ENCODE data around the gene DOK5.

DOK5 gene

DNA sequence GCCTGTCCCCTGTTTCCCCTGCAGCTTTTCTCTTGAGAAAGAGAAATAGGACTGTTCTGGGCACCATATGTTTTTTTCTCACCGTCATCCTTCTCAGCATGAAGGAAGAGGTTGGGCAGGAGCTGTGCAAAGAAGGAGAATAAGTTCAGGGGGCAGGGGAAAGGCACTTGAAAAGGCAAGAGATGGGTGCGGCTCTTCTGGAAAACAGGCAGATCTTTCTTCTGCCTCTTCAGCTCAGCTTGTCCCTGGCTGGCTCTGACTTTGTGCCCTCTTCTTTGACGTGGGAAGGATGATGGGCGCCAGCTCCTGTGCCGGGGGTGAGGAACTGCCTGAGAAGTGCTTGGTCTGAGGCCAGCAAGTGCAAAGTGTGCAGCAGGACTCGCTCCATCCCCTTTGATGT, 206.5 kb downstream of the DOK5 start:
- TF ChIP-seq, protein P1, sequence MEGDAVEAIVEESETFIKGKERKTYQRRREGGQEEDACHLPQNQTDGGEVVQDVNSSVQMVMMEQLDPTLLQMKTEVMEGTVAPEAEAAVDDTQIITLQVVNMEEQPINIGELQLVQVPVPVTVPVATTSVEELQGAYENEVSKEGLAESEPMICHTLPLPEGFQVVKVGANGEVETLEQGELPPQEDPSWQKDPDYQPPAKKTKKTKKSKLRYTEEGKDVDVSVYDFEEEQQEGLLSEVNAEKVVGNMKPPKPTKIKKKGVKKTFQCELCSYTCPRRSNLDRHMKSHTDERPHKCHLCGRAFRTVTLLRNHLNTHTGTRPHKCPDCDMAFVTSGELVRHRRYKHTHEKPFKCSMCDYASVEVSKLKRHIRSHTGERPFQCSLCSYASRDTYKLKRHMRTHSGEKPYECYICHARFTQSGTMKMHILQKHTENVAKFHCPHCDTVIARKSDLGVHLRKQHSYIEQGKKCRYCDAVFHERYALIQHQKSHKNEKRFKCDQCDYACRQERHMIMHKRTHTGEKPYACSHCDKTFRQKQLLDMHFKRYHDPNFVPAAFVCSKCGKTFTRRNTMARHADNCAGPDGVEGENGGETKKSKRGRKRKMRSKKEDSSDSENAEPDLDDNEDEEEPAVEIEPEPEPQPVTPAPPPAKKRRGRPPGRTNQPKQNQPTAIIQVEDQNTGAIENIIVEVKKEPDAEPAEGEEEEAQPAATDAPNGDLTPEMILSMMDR (IDR thresholded peaks at IDR 0.05; ENCODE audit: insufficient read depth, low read length, poor library complexity, severe bottlenecking): no peak
- DNase-seq (ENCODE audit: extremely low read depth, insufficient read length): no peak
- Histone ChIP-seq H3K4me3 (replicated peaks; ENCODE audit: low read depth, low read length) (no peak overlapping the region), H3K27me3 (replicated peaks; ENCODE audit: control insufficient read depth, insufficient read depth, low read length) (no peaks in the 10 kb centered on the region; the same call in 1 of the 2 replicates), H3K36me3 (ENCODE audit: control insufficient read depth, insufficient read depth, low read length) (no peaks in the 10 kb centered on the region)

DNA sequence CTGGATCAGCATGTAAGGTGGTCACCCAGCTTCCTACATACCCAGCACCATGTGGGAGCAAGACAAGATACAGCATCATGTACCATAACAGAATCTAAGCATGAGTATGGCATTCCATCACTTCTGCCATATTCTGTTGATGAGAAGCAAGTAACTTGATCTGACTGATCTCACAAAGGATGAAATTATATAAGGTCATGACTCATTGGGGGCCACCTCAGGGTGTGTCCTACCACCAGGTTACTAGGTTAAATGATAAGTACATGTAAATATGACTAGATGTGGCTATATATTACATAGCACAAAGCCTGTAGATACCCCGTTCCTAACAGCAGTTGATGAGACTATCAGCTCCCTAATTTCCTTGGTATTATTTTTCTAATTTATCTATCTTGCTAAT, 213.1 kb downstream of the DOK5 start:
- H3K27me3 ChIP-seq (replicated peaks; ENCODE audit: control insufficient read depth, insufficient read depth, low read length): no peaks in the 10 kb centered on the region
- TF ChIP-seq, protein P1 (IDR thresholded peaks at IDR 0.05; ENCODE audit: insufficient read depth, low read length, poor library complexity, severe bottlenecking): no peak
- H3K4me3 ChIP-seq (replicated peaks; ENCODE audit: low read depth, low read length): no peak overlapping the region
- no peak for DNase-seq (ENCODE audit: extremely low read depth, insufficient read length)
- no peaks in the 10 kb centered on the region for H3K36me3 ChIP-seq (ENCODE audit: control insufficient read depth, insufficient read depth, low read length)

DNA sequence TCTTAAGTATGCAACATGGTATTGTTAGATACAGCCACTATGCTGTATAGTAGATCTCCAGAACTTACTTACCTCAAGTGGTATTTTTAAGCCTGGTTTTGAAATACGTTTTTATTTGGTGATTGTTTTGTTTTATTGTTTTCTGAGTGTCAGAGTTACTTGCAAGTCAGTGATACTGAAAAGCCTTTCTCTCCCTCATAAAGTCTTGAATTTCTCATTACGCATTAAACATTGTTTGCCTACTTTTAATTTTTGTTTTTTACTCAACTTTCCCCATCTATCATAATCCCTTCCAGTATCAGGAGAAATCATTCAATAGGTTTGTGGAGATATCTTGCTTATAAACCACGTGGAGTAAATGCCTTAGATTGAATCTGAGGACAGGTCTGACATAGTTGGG, 214.9 kb downstream of the DOK5 start:
- no peak for DNase-seq (ENCODE audit: extremely low read depth, insufficient read length)
- Histone ChIP-seq H3K27me3 (replicated peaks; ENCODE audit: control insufficient read depth, insufficient read depth, low read length) (no peaks in the 10 kb centered on the region), H3K36me3 (ENCODE audit: control insufficient read depth, insufficient read depth, low read length) (no peaks in the 10 kb centered on the region), H3K4me3 (replicated peaks; ENCODE audit: low read depth, low read length) (no peak overlapping the region)
- TF ChIP-seq, protein P1 (IDR thresholded peaks at IDR 0.05; ENCODE audit: insufficient read depth, low read length, poor library complexity, severe bottlenecking): no peak

DNA sequence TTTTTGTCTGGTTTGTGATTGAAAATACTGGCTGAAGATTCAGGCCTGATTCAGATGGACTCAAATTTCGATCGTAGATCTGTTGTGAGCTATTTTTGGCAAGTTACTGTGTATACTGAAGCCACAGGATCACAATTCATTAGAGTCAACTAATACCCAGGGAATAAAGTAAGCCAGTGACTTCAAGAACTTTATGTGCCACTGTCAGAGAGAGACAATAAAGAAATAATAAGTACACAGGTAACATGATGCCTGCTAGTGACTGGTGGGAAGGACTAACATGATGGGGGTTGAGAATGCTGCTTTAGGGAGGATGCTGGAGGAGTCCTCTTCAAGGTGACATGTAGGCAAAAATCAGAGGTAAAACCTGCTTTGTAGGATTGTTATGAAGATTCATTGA, 215.9 kb downstream of the DOK5 start:
- no peak overlapping the region for H3K4me3 ChIP-seq (replicated peaks; ENCODE audit: low read depth, low read length)
- DNase-seq (ENCODE audit: extremely low read depth, insufficient read length): no peak
- no peaks in the 10 kb centered on the region for H3K27me3 ChIP-seq (replicated peaks; ENCODE audit: control insufficient read depth, insufficient read depth, low read length)
- TF ChIP-seq, protein P1 (IDR thresholded peaks at IDR 0.05; ENCODE audit: insufficient read depth, low read length, poor library complexity, severe bottlenecking): no peak
- no peaks in the 10 kb centered on the region for H3K36me3 ChIP-seq (ENCODE audit: control insufficient read depth, insufficient read depth, low read length)

DNA sequence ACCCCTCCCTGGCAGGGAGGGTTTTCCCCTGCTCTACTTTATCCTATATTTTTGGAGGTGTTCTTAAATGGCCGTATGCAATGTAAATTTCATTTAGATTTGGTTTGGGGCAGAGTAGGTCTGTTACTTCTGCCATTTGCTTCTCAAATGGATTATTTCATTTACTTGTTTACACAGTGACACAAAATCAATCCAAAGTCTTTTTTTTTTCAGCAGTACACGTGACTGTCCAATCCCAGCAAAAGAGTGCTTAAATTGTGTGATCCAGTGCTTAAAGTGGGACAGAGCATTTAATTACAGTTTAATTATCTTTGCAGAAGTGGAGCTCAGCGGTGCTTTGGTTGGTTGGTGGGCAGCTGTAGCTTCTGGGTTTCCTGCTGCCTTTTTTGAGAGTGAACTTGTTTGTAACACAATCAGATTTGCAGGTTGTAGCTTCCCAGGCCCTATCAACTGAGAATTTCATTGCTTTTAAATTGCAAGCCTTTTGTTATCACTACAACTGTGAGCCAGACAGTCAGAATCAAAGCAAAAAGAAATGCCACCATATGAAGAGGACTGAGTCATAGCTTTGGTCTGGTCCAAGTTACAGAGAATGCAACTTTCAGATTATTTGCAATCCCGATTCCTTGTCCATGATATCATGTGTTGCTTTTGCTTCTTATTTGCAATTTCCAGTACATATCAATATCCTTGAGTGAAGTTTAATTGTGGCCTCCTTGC, 216.9 kb downstream of the DOK5 start:
- Histone ChIP-seq H3K4me3 (replicated peaks; ENCODE audit: low read depth, low read length) (no peak overlapping the region), H3K36me3 (ENCODE audit: control insufficient read depth, insufficient read depth, low read length) (no peaks in the 10 kb centered on the region), H3K27me3 (replicated peaks; ENCODE audit: control insufficient read depth, insufficient read depth, low read length) (no peaks in the 10 kb centered on the region)
- DNase-seq (ENCODE audit: extremely low read depth, insufficient read length): no peak
- TF ChIP-seq, protein P1 (IDR thresholded peaks at IDR 0.05; ENCODE audit: insufficient read depth, low read length, poor library complexity, severe bottlenecking): no peak

DNA sequence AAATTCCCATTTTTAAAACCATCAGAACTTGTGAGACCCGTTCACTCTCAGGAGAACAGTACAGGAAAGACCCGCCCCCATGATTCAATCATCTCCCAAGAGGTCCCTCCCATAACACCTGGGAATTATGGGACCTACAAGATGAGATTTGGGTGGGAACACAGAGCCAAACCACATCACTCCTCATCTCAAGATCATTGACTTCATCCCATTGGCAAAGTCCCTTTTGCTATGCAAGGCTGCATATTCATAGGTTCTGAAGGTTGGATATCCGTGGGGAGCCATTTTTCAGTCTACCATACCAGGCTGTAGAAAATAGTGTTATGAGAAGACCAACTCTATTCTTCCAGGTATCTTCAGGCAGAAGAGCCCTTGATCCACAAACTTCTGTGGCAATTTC, 219.1 kb downstream of the DOK5 start:
- TF ChIP-seq, protein P1 (IDR thresholded peaks at IDR 0.05; ENCODE audit: insufficient read depth, low read length, poor library complexity, severe bottlenecking): no peak
- DNase-seq (ENCODE audit: extremely low read depth, insufficient read length): no peak
- no peaks in the 10 kb centered on the region for H3K36me3 ChIP-seq (ENCODE audit: control insufficient read depth, insufficient read depth, low read length)
- no peak overlapping the region for H3K4me3 ChIP-seq (replicated peaks; ENCODE audit: low read depth, low read length)
- H3K27me3 ChIP-seq (replicated peaks; ENCODE audit: control insufficient read depth, insufficient read depth, low read length): no peaks in the 10 kb centered on the region
